ENCODE data around the gene UBE2F.
A peak's percentile ranks its signal among the peaks of the same experiment; 100 is the strongest.

The UBE2F gene

DNA sequence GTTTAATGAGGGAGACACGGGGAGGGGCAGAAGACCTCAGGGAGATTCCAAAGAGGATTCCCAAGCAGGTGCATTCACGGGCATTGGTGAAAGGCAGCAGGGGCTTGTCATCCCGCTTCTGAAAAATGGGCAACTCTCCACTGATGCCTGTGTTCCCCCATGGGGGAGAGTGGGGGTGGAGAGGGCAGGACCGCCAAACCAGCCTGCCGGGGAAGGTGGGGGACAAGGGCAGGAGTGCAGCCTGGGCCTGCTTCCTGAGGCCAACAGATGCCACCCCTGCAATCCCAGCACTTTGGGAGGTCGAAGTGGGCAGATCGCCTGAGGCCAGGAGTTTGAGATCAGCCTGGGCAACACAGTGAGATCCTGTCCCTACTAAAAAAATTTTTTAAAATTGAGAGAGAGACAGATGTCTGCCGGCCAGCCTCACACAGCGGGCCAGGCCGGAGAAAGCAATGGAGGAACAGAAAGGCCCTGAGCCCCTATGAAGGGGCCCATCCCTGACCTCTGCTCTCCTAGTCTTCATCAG lies 44.8 kb upstream of the UBE2F start:
- Histone ChIP-seq H3K23ac (ENCODE audit: low read length) (no peak overlapping the region), H3K4me3 (ENCODE audit: low read depth, low read length) (no peak overlapping the region), H3K4ac (ENCODE audit: low read depth, low read length) (no peak overlapping the region), H3K36me3 (ENCODE audit: control insufficient read depth in 1 of 2, insufficient read depth in 2 of 2, low read length in 2 of 2) (no peaks in the 10 kb centered on the region), H2BK5ac (ENCODE audit: low read depth, low read length, poor library complexity) (no peak overlapping the region), H3K27ac (ENCODE audit: low read depth, low read length) (no peak overlapping the region), H2BK12ac (ENCODE audit: low read length) (no peak overlapping the region), H2AFZ (ENCODE audit: insufficient read depth, low read length, poor library complexity) (no peak overlapping the region), H3K4me1 (ENCODE audit: control insufficient read depth in 1 of 2, insufficient read depth in 2 of 2, low read length in 2 of 2) (peaks cover 0 to 2% of the 10 kb centered on the region in 2 experiments), H3K18ac (ENCODE audit: low read length) (no peak overlapping the region), H3K79me2 (ENCODE audit: control insufficient read depth, insufficient read depth, low read length, poor library complexity) (no peaks in the 10 kb centered on the region), H3K27me3 (ENCODE audit: insufficient read depth, low read length) (no peaks in the 10 kb centered on the region), H4K91ac (ENCODE audit: low read depth, low read length) (no peak overlapping the region), H4K12ac (ENCODE audit: low read depth, low read length) (no peak overlapping the region), H4K8ac (ENCODE audit: low read depth, low read length) (no peak overlapping the region), H3K14ac (ENCODE audit: low read length) (no peak overlapping the region), H2AK5ac (ENCODE audit: low read length) (no peak overlapping the region), H3K79me1 (ENCODE audit: low read length) (peaks cover 2% of the 10 kb centered on the region), H3K9ac (ENCODE audit: low read length) (no peak overlapping the region), H3K9me3 (ENCODE audit: insufficient read depth, low read depth, low read length) (peaks cover 2% of the 10 kb centered on the region), H3K4me2 (ENCODE audit: low read length) (no peak overlapping the region), H2BK120ac (ENCODE audit: insufficient read depth, low read length, poor library complexity) (no peak overlapping the region)
- no CpG with 5 or more reads among the region's 10 CpGs for WGBS (ENCODE audit: extremely low coverage, insufficient coverage, insufficient read length)
- no peak for DNase-seq

DNA sequence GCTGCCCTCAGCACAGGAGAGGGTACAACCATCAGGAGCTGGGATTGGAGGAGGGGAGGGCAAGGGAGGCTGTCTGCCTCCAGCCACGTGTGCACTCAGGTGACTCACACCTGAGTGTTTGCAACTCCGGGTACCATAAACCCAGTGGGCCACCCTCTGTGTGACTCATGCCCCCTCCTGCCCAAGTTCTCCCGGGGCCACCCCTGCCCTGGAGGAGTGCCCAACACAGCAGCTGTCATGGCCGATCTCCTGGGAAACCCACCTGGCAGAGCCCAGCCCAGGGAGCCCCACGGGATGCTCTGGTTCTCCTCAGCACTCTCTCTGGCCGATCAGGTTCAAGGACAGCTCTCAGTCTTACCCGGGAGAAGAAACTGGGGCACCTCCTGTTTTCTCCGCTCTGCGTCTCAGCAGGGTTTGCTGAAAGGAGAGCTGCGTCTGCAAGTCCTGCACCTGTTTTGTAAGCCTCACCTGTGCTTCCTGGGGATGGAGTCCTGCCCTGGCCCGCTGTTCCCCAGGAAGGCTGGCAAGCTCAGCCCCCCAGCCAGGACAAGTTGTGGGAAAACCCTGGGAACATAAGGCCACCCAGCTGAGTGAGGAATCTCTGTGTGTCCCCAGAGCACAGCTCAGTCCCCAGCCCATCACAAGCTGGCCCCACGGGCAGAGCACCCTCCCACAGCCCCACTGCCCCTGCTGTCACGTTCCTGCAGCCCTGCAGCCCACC lies 44.0 kb upstream of the UBE2F start:
- no peak overlapping the region for H3K4me2 ChIP-seq (ENCODE audit: low read length)
- no peak overlapping the region for H2AK5ac ChIP-seq (ENCODE audit: low read length)
- H3K14ac ChIP-seq (ENCODE audit: low read length): no peak overlapping the region
- H3K4me3 ChIP-seq (ENCODE audit: low read depth, low read length): no peak overlapping the region
- H3K27ac ChIP-seq (ENCODE audit: low read depth, low read length): no peak overlapping the region
- H3K36me3 ChIP-seq (ENCODE audit: control insufficient read depth in 1 of 2, insufficient read depth in 2 of 2, low read length in 2 of 2): no peaks in the 10 kb centered on the region
- H3K4me1 ChIP-seq (ENCODE audit: control insufficient read depth in 1 of 2, insufficient read depth in 2 of 2, low read length in 2 of 2): no peaks in the 10 kb centered on the region
- H3K79me2 ChIP-seq (ENCODE audit: control insufficient read depth, insufficient read depth, low read length, poor library complexity): no peaks in the 10 kb centered on the region
- no peak overlapping the region for H4K8ac ChIP-seq (ENCODE audit: low read depth, low read length)
- H3K18ac ChIP-seq (ENCODE audit: low read length): no peak overlapping the region
- H4K12ac ChIP-seq (ENCODE audit: low read depth, low read length): no peak overlapping the region
- peaks cover 2% of the 10 kb centered on the region for H3K79me1 ChIP-seq (ENCODE audit: low read length)
- H2BK12ac ChIP-seq (ENCODE audit: low read length): no peak overlapping the region
- H3K9ac ChIP-seq (ENCODE audit: low read length): no peak overlapping the region
- H3K4ac ChIP-seq (ENCODE audit: low read depth, low read length): no peak overlapping the region
- H3K23ac ChIP-seq (ENCODE audit: low read length): peak overlapping the region; percentile 23
- no peaks in the 10 kb centered on the region for H3K27me3 ChIP-seq (ENCODE audit: insufficient read depth, low read length)
- peaks cover 4% of the 10 kb centered on the region for H3K9me3 ChIP-seq (ENCODE audit: insufficient read depth, low read depth, low read length)
- no peak overlapping the region for H2BK120ac ChIP-seq (ENCODE audit: insufficient read depth, low read length, poor library complexity)
- no CpG with 5 or more reads among the region's 13 CpGs for WGBS (ENCODE audit: extremely low coverage, insufficient coverage, insufficient read length)
- H2AFZ ChIP-seq (ENCODE audit: insufficient read depth, low read length, poor library complexity): no peak overlapping the region
- peak overlapping the region; percentile 52 for H4K91ac ChIP-seq (ENCODE audit: low read depth, low read length)
- DNase-seq: no peak
- no peak overlapping the region for H2BK5ac ChIP-seq (ENCODE audit: low read depth, low read length, poor library complexity)

DNA sequence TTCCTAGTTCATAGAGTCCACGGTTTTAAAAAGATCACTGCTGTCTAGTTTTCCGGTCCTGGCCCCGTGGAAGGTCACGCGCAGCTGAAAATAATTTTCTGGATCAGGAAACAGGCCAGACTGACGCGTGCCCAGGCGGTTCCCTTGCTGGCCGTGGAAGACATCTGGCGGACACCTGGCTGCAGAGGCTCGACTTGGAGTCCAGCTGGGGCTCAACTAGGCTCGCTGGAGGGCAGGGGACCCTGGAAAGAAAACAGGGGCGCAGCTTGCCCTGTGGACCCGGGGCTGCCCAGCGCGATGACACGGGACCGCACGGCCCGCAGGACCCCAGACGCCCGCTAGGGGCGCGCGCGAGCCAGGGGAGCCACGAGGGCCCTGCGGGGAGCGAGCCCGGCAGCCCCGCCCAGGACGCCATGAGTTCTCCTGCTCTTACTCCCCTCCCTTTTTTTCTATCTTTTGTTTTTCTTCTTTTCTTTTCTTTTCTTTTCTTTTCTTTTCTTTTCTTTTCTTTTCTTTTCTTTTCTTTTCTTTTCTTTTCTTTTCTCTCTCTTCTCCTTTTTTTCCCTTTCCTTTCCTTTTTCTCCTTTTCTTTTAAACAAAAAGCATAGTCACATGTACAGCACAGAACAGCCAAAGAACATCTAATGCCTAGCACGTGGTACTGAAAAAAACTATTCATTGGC lies 43.2 kb upstream of the UBE2F start:
- H3K9me3 ChIP-seq (ENCODE audit: insufficient read depth, low read depth, low read length): peaks cover 6% of the 10 kb centered on the region
- no peak overlapping the region for H2BK5ac ChIP-seq (ENCODE audit: low read depth, low read length, poor library complexity)
- H2AFZ ChIP-seq (ENCODE audit: insufficient read depth, low read length, poor library complexity): peak overlapping the region; percentile 59
- no peak overlapping the region for H3K18ac ChIP-seq (ENCODE audit: low read length)
- H3K23ac ChIP-seq (ENCODE audit: low read length): no peak overlapping the region
- H3K36me3 ChIP-seq (ENCODE audit: control insufficient read depth in 1 of 2, insufficient read depth in 2 of 2, low read length in 2 of 2): no peaks in the 10 kb centered on the region
- peak overlapping the region; percentile 39 for H4K91ac ChIP-seq (ENCODE audit: low read depth, low read length)
- peaks cover 2% of the 10 kb centered on the region for H3K79me1 ChIP-seq (ENCODE audit: low read length)
- H2BK120ac ChIP-seq (ENCODE audit: insufficient read depth, low read length, poor library complexity): no peak overlapping the region
- no peaks in the 10 kb centered on the region for H3K4me1 ChIP-seq (ENCODE audit: control insufficient read depth in 1 of 2, insufficient read depth in 2 of 2, low read length in 2 of 2)
- no peak overlapping the region for H3K4me3 ChIP-seq (ENCODE audit: low read depth, low read length)
- no peak overlapping the region for H2AK5ac ChIP-seq (ENCODE audit: low read length)
- H3K4ac ChIP-seq (ENCODE audit: low read depth, low read length): no peak overlapping the region
- H4K12ac ChIP-seq (ENCODE audit: low read depth, low read length): no peak overlapping the region
- WGBS (ENCODE audit: extremely low coverage, insufficient coverage, insufficient read length): no CpG with 5 or more reads among the region's 33 CpGs
- no peak overlapping the region for H3K9ac ChIP-seq (ENCODE audit: low read length)
- H3K4me2 ChIP-seq (ENCODE audit: low read length): peak overlapping the region; percentile 48
- no peak overlapping the region for H3K14ac ChIP-seq (ENCODE audit: low read length)
- no peaks in the 10 kb centered on the region for H3K27me3 ChIP-seq (ENCODE audit: insufficient read depth, low read length)
- H3K79me2 ChIP-seq (ENCODE audit: control insufficient read depth, insufficient read depth, low read length, poor library complexity): no peaks in the 10 kb centered on the region
- H2BK12ac ChIP-seq (ENCODE audit: low read length): peak overlapping the region; percentile 23
- no peak overlapping the region for H3K27ac ChIP-seq (ENCODE audit: low read depth, low read length)
- peak; percentile 53 to 78 for DNase-seq
- H4K8ac ChIP-seq (ENCODE audit: low read depth, low read length): no peak overlapping the region

DNA sequence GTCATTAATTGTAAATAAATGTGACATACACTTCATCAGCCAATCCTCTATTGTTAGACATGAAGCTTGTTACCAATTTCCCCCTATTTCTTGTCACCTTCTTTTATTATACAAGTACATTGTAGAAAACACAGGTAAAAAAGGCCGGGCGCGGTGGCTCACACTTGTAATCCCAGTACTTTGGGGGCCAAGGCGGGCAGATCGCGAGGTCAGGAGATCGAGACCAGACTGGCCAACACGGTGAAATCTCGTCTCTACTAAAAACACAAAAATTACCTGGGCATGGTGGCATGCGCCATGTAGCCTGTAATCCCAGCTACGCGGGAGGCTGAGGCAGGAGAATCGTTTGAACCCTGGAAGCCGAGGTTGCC lies 42.7 kb upstream of the UBE2F start:
- no peak overlapping the region for H2BK5ac ChIP-seq (ENCODE audit: low read depth, low read length, poor library complexity)
- no CpG with 5 or more reads among the region's 14 CpGs for WGBS (ENCODE audit: extremely low coverage, insufficient coverage, insufficient read length)
- H3K79me2 ChIP-seq (ENCODE audit: control insufficient read depth, insufficient read depth, low read length, poor library complexity): no peaks in the 10 kb centered on the region
- H2AK5ac ChIP-seq (ENCODE audit: low read length): no peak overlapping the region
- H4K12ac ChIP-seq (ENCODE audit: low read depth, low read length): no peak overlapping the region
- no peak overlapping the region for H3K23ac ChIP-seq (ENCODE audit: low read length)
- peaks cover 6% of the 10 kb centered on the region for H3K9me3 ChIP-seq (ENCODE audit: insufficient read depth, low read depth, low read length)
- no peak overlapping the region for H3K4ac ChIP-seq (ENCODE audit: low read depth, low read length)
- no peak overlapping the region for H4K8ac ChIP-seq (ENCODE audit: low read depth, low read length)
- H2BK12ac ChIP-seq (ENCODE audit: low read length): no peak overlapping the region
- no peak overlapping the region for H3K9ac ChIP-seq (ENCODE audit: low read length)
- no peaks in the 10 kb centered on the region for H3K27me3 ChIP-seq (ENCODE audit: insufficient read depth, low read length)
- H3K36me3 ChIP-seq (ENCODE audit: control insufficient read depth in 1 of 2, insufficient read depth in 2 of 2, low read length in 2 of 2): no peaks in the 10 kb centered on the region
- no peak overlapping the region for H3K18ac ChIP-seq (ENCODE audit: low read length)
- H3K27ac ChIP-seq (ENCODE audit: low read depth, low read length): no peak overlapping the region
- H2AFZ ChIP-seq (ENCODE audit: insufficient read depth, low read length, poor library complexity): no peak overlapping the region
- H2BK120ac ChIP-seq (ENCODE audit: insufficient read depth, low read length, poor library complexity): no peak overlapping the region
- H3K4me3 ChIP-seq (ENCODE audit: low read depth, low read length): no peak overlapping the region
- H3K79me1 ChIP-seq (ENCODE audit: low read length): peaks cover 2% of the 10 kb centered on the region
- DNase-seq: no peak
- no peak overlapping the region for H3K14ac ChIP-seq (ENCODE audit: low read length)
- H3K4me1 ChIP-seq (ENCODE audit: control insufficient read depth in 1 of 2, insufficient read depth in 2 of 2, low read length in 2 of 2): no peaks in the 10 kb centered on the region
- no peak overlapping the region for H4K91ac ChIP-seq (ENCODE audit: low read depth, low read length)
- H3K4me2 ChIP-seq (ENCODE audit: low read length): no peak overlapping the region
